NB4 (cell line): ENCODE measurements around the gene RSPRY1.
"Not testable (repeated sequence)": the region's sequence is repeated elsewhere in the genome, so short reads cannot be mapped to it uniquely, and the experiment has no call there.

Experiments used
- DNase-seq: peaks from one replicate; pipeline ENCODE4 v3.0.0; 2010; ENCODE audit warnings: low read depth
- H3K4me3 ChIP-seq: one replicate; pipeline ENCODE4 v1.5.1; 2011; ENCODE audit warnings: mild to moderate bottlenecking, low read depth, low read length, moderate library complexity
- MYC ChIP-seq: IDR thresholded peaks from 2 replicates; pipeline ENCODE4 v1.6.1; 2011; ENCODE audit warnings: low read depth, low read length
- POLR2A ChIP-seq: IDR thresholded peaks from 2 replicates; pipeline ENCODE4 v1.6.1; 2011; ENCODE audit warnings: mild to moderate bottlenecking; ENCODE audit not compliant: insufficient read length; ENCODE audit errors: extremely low read depth
- TF ChIP-seq, protein P1 (sequence below): IDR thresholded peaks from 2 replicates; pipeline ENCODE4 v1.6.1; 2011; ENCODE audit warnings: low read depth, low read length
- TF ChIP-seq, protein P2 (sequence below): IDR thresholded peaks from one replicate; pipeline ENCODE4 v1.5.1; 2012; ENCODE audit warnings: low read depth, low read length

The RSPRY1 gene

DNA sequence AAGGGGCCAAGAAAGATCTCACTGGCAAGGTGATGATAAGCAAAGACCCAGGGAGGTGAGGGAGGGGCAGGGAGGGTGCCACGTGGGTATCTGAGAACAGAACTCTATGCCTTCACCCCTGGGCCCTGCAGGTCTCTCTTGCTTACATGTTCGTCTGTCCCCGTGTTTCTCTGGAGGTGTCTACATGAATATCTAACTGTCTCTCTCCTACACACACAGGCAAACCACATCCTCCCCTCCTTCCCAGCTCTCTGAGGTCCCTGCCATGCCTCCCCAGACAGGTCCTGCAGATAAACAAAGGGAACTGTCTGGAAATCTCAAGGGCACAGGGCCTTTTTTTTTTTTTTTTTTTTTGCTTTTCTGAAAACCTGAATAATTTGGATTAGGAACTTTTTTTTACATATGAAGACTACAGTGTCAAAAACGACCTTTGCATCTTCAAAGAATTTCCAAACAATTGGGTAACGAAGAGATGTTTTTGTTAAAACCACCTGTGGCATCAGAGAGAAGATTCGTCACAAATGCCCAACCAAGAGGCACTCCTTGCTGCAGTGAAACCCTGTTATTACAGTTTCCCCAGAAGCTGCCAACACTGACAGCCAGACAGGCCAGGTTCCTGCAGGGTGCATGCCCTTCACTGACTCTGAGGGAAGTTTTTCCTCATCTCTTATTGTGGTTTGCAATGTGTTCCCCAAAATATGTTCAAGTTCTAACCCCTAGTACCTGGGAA lies 80.6 kb downstream of the RSPRY1 start:
- no peak overlapping the region for H3K4me3 ChIP-seq
- TF ChIP-seq, protein P1, sequence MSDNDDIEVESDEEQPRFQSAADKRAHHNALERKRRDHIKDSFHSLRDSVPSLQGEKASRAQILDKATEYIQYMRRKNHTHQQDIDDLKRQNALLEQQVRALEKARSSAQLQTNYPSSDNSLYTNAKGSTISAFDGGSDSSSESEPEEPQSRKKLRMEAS, result peak; percentile 49
- no peak for TF ChIP-seq MYC
- peak; percentile 64 for DNase-seq

DNA sequence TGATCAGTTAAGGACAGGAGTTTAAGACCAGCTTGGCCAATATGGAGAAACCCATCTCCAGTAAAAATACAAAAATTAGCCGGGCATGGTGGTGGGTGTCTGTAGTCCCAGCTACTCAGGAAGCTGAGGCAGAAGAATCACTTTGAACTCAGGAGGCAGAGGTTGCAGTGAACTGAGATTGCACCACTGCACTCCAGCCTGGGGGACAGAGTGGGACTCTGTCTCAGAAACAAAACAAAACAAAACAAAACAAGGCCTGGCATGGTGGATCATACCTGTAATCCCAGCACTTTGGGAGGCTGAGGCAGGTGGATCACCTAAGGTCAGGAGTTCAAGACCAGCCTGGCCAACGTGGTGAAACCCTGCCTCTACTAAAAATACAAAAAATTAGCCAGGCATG lies 81.2 kb downstream of the RSPRY1 start:
- not testable (repeated sequence) for H3K4me3 ChIP-seq, DNase-seq

DNA sequence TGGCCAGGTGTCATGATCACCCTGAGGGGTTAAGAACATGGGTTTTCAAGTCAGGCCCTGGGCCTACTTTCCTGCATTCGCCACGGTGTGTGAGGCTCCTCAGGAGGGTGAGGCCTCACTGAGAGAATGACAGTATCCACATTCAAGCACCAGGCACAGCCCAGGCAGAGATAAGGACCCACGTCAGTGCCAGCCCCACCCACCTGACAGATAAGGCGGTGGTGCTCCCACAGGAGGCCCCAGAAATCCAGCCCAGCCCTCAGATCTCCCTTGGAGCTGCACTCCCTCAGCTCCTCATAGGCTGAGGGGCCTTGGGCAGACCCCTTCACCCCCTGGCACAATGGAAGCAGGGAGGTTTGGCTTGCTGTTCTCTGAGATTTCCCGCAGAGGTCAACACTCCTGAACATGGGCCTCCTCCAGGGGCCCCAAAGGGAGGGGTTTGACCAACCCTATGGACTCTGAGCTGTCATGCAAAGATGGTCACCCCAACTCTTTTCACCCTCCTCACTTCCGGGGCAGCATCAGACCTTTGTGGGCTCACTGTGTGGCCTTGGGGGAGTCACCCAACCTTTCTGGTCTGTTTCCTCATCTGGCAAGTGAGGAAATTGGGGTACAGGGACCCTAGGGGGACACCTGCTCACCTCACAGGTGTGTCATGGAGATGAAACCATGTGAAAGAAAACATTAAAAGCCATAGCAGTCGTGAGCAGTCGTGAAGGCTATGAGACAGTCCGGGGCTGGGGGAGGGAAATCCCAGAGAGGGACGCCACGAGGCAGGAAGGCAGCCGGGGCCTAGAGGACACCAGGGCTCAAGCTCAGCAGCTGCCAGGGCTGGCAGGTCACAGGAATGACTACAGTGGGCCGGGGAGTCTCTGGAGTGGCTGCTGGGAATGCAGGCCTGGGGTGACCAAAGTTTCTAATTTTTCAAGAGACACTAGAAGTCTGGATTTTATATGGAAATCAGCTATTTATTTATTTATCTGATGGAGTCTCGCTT lies 83.0 kb downstream of the RSPRY1 start:
- H3K4me3 ChIP-seq, result no peak overlapping the region
- TF ChIP-seq, protein P1, result no peak
- TF ChIP-seq POLR2A (no peak), MYC (no peak)
- TF ChIP-seq, protein P2, sequence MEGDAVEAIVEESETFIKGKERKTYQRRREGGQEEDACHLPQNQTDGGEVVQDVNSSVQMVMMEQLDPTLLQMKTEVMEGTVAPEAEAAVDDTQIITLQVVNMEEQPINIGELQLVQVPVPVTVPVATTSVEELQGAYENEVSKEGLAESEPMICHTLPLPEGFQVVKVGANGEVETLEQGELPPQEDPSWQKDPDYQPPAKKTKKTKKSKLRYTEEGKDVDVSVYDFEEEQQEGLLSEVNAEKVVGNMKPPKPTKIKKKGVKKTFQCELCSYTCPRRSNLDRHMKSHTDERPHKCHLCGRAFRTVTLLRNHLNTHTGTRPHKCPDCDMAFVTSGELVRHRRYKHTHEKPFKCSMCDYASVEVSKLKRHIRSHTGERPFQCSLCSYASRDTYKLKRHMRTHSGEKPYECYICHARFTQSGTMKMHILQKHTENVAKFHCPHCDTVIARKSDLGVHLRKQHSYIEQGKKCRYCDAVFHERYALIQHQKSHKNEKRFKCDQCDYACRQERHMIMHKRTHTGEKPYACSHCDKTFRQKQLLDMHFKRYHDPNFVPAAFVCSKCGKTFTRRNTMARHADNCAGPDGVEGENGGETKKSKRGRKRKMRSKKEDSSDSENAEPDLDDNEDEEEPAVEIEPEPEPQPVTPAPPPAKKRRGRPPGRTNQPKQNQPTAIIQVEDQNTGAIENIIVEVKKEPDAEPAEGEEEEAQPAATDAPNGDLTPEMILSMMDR, result no peak
- no peak for DNase-seq

DNA sequence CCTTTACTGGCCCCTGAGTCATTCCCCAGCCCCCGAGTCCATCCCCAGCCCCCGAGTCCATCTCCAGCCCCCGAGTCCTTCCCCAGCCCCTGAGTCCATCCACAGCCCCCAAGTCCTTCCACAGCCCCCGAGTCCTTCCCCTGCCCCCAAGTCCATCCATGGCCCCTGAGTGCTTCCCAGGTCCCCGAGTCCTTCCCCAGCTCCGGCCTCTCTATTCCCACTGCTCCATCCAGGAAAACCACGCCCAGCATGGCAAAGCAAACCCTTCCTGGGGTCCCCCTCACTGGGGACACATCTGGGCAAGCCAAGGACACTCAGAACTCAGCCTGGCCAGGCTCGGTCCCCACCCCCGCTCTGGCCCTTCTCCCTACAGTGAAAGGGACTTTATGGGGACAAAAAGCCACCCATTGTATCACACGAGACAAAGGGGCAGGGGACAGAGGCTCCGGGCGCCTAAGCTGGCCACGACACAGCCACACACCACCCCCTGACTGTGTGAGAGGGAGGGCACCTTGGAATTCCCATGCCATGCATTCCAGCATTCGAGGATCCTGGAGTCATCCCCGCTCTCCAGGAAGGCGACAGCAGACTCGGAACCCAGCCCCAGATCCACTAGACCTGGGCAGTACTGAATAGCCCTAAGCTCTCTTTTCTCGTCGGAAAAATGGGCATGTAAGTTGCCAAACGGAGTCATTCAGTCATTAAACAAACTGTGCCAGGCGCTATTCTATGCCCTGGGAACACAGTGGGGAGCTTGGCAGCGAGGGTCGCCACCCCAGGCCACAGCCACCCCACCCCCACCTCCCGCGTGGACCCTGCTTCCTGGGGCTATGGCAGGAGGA lies 84.3 kb downstream of the RSPRY1 start:
- H3K4me3 ChIP-seq, result no peak overlapping the region
- TF ChIP-seq POLR2A, result no peak
- TF ChIP-seq, protein P2, result no peak
- TF ChIP-seq, protein P1, result no peak
- TF ChIP-seq MYC, result no peak
- no peak for DNase-seq

DNA sequence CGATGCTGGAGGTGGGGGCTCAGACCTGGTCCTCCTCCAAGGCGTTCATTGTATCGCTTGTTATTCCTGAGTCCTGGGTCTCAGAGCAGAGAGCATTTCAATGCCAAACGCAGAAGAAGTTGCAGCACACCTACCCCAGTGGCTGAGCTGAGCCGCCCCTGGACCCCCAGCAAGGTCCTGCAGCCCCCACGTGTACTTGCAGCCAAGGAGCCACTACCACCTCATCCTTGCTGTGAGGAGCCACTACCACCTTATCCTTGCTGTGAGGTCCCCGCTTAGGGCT lies 84.9 kb downstream of the RSPRY1 start:
- DNase-seq, result no peak
- H3K4me3 ChIP-seq, result no peak overlapping the region
- TF ChIP-seq POLR2A, result no peak
- no peak for TF ChIP-seq MYC
- TF ChIP-seq, protein P1, result no peak
- TF ChIP-seq, protein P2, result no peak

DNA sequence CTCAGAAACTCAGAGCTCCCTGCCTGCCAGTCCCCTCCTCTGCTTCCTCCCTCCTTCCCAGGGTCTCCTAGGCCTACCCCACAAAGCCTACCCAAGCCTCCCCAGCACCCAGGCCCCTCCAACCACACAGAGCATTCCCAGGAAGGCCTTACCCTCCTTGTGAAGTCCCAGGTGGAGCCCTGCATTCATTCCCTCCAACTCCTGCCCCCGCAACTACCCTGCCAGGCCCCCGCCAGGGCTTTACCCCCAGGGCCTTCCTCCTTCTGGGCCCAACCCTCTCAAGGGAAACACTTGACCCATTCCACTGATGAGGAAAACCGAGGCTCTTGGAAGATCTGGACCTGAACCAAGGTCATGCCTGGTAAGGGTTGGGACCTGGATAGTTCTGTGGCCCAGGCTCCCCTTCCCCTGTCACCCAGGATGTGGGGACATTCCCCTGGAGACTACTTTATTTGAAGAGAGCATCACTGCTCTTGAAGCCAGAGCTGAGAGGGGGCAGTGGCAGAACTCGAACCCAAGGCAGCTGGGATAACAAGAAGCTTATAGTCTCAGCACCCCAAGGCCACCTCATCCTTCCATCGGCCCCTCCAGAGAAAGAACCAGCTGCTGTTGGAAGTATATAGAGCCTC lies 85.9 kb downstream of the RSPRY1 start:
- no peak for DNase-seq
- no peak overlapping the region for H3K4me3 ChIP-seq
- TF ChIP-seq, protein P2, result no peak
- TF ChIP-seq POLR2A (no peak), MYC (no peak)
- TF ChIP-seq, protein P1, result no peak
